Osteoblast (primary cell): ENCODE data around the gene ORC3. TPM values are rescaled to one million over a fixed set of nuclear protein-coding genes. Genes with fewer than 3 reads are reported as not detected.
"Not testable (repeated sequence)": the region's sequence is repeated elsewhere in the genome, so short reads cannot be mapped to it uniquely, and the experiment has no call there.

Experiments
- DNase-seq: peaks from one replicate; pipeline ENCODE4 v3.0.0; 2011; ENCODE audit warnings: low spot score, mixed read lengths; ENCODE audit not compliant: insufficient read length; ENCODE audit errors: missing footprints
- H2AFZ ChIP-seq: 2 replicates; pipeline ENCODE4 v1.6.0; 2011; ENCODE audit warnings: mild to moderate bottlenecking, low read length
- H3K27ac ChIP-seq: 2 replicates; pipeline ENCODE4 v1.5.1; 2011; ENCODE audit warnings: mild to moderate bottlenecking, low read depth, low read length, moderate library complexity
- H3K27me3 ChIP-seq: 2 replicates; pipeline ENCODE4 v1.6.0; 2012; ENCODE audit warnings: mild to moderate bottlenecking, control low read depth, inconsistent platforms, low read length, moderate library complexity; ENCODE audit not compliant: insufficient read depth
- H3K36me3 ChIP-seq: 2 replicates; pipeline ENCODE4 v1.5.1; 2011; ENCODE audit warnings: mild to moderate bottlenecking, low read length, control low read depth, moderate library complexity; ENCODE audit not compliant: insufficient read depth
- H3K4me1 ChIP-seq: 2 replicates; pipeline ENCODE4 v1.5.1; 2011; ENCODE audit warnings: mild to moderate bottlenecking, low read length, control low read depth, moderate library complexity; ENCODE audit not compliant: insufficient read depth
- H3K4me2 ChIP-seq: 2 replicates; pipeline ENCODE4 v1.6.0; 2011; ENCODE audit warnings: mild to moderate bottlenecking, low read length; ENCODE audit not compliant: insufficient read depth
- H3K4me3 ChIP-seq: fragments of 200-600 bp; sonication (generic); 3 replicates; pipeline ENCODE4 v1.5.1; 2012; ENCODE audit warnings: mild to moderate bottlenecking, low read length, inconsistent platforms; ENCODE audit not compliant: insufficient read depth
- H3K79me2 ChIP-seq: 2 replicates; pipeline ENCODE4 v1.6.0; 2012; ENCODE audit warnings: mild to moderate bottlenecking, low read length, control low read depth, inconsistent platforms; ENCODE audit not compliant: insufficient read depth
- H3K9me3 ChIP-seq: 2 replicates; pipeline ENCODE4 v1.5.1; 2011; ENCODE audit warnings: low read depth, low read length, control low read depth
- H4K20me1 ChIP-seq: 2 replicates; pipeline ENCODE4 v1.6.0; 2012; ENCODE audit warnings: mild to moderate bottlenecking, low read length, control low read depth; ENCODE audit not compliant: insufficient read depth
- total RNA-seq: library from RNA; depleted of rRNA; stranded (reverse); fragments of >200 nt; gene quantifications from 2 replicates; pipeline ENCODE4 v1.2.3, GENCODE V29; 2012
- TF ChIP-seq, protein P1 (sequence below): IDR thresholded peaks from 2 replicates; pipeline ENCODE4 v1.5.1; 2011; ENCODE audit warnings: mild to moderate bottlenecking, low read depth, low read length, moderate library complexity; ENCODE audit errors: extremely low read depth

Gene ORC3
- total RNA-seq, 1 donor, result 26.1 TPM

DNA sequence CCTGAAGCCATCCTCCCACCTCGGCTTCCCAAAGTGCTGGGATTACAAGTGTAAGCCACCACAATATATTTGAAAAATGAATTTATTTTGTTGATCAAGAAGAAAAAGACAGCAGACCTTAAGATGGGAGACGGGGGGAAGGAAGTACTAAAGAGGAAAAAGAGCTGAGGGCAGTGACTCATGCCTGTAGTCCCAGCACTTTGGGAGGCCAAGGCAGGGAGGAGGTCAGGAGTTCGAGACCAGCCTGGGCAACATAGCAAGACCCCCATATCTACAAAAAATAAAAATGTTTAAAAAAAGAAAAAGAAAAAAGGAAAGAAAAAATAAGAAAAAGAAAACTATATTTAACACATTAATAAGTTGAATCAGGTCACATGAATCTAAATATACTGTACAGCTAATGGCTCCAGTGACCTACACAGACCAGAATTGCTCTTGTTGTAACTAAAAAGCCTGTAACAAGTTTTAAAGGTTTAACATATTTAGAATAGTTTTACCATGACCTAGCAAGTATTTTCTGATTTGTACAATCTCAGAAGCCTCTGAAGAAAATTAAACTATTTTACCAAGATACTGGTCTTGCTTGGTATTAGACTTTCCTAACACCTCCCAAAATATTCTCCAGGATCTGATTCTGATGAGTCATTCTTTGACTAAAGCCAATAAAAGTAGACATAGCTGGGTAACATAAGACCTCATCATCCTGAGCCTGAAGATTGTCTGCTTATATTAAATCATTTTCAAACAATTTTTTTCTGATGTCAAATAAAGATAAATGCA, 116.4 kb downstream of the ORC3 start:
- peak overlapping the region; percentile 58 for H3K4me2 ChIP-seq
- no peaks in the 10 kb centered on the region for H3K36me3 ChIP-seq
- H3K9me3 ChIP-seq, result no peaks in the 10 kb centered on the region
- H4K20me1 ChIP-seq, result no peaks in the 10 kb centered on the region
- no peaks in the 10 kb centered on the region for H3K27me3 ChIP-seq
- H3K27ac ChIP-seq, result peak overlapping the region; percentile 65
- TF ChIP-seq, protein P1, sequence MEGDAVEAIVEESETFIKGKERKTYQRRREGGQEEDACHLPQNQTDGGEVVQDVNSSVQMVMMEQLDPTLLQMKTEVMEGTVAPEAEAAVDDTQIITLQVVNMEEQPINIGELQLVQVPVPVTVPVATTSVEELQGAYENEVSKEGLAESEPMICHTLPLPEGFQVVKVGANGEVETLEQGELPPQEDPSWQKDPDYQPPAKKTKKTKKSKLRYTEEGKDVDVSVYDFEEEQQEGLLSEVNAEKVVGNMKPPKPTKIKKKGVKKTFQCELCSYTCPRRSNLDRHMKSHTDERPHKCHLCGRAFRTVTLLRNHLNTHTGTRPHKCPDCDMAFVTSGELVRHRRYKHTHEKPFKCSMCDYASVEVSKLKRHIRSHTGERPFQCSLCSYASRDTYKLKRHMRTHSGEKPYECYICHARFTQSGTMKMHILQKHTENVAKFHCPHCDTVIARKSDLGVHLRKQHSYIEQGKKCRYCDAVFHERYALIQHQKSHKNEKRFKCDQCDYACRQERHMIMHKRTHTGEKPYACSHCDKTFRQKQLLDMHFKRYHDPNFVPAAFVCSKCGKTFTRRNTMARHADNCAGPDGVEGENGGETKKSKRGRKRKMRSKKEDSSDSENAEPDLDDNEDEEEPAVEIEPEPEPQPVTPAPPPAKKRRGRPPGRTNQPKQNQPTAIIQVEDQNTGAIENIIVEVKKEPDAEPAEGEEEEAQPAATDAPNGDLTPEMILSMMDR, result no peak
- H3K4me1 ChIP-seq, result peaks cover 21% of the 10 kb centered on the region
- no peak for DNase-seq
- peak overlapping the region; percentile 51 for H2AFZ ChIP-seq
- no peak overlapping the region for H3K4me3 ChIP-seq
- peaks cover 7% of the 10 kb centered on the region for H3K79me2 ChIP-seq

DNA sequence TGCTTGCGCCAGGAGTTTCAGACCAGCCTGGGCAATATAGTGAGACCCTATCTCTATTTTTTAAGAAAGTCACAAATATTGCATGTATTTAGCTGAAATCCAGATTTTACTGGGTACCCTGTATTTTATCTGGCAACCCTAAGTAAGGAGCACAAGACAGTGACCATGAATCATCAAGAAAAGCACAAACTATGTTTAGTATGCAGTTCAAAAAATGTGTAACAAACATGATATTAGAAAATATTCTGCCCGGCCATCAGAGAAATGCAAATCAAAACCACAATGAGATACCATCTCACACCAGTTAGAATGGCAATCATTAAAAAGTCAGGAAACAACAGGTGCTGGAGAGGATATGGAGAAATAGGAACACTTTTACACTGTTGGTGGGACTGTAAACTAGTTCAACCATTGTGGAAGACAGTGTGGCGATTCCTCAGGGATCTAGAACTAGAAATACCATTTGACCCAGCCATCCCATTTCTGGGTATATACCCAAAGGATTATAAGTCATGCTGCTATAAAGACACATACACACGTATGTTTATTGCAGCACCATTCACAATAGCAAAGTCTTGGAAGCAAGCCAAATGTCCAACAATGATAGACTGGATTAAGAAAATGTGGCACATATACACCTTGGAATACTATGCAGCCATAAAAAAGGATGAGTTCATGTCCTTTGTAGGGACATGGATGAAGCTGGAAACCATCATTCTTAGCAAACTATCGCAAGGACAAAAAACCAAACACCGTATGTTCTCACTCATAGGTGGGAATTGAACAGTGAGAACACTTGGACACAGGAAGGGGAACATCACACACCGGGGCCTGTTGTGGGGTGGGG, 118.9 kb downstream of the ORC3 start:
- not testable (repeated sequence) for H3K27me3 ChIP-seq, DNase-seq, H3K79me2 ChIP-seq, H2AFZ ChIP-seq, H4K20me1 ChIP-seq, H3K4me2 ChIP-seq, H3K9me3 ChIP-seq, H3K36me3 ChIP-seq, H3K4me3 ChIP-seq
- Histone ChIP-seq H3K4me1 (peaks cover 21% of the 10 kb centered on the region), H3K27ac (peak overlapping the region; percentile 37)

DNA sequence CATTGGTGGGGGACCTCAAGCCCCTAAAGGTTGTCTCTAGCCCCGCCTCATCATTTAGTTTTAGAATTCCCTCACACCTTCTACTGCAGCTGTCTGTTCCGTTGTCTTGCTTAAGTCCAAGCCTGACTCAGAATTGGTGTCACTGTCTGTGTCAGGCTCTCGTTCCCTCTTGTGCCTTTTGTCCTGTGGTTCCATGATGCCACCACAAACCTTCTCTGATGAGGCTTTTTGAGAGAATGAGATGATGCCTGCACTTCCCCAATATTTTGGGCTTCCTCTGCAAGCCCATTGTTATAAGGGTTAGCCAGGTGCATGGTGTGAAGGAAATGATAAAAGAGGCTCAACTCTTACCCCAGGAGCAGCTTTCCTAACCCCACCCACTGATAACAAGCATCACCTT, 120.2 kb downstream of the ORC3 start:
- no peaks in the 10 kb centered on the region for H4K20me1 ChIP-seq
- no peaks in the 10 kb centered on the region for H3K9me3 ChIP-seq
- no peak overlapping the region for H3K4me3 ChIP-seq
- H3K36me3 ChIP-seq, result no peaks in the 10 kb centered on the region
- no peak for DNase-seq
- H2AFZ ChIP-seq, result no peak overlapping the region
- no peaks in the 10 kb centered on the region for H3K27me3 ChIP-seq
- TF ChIP-seq, protein P1, result no peak
- H3K79me2 ChIP-seq, result no peaks in the 10 kb centered on the region
- H3K4me2 ChIP-seq, result no peak overlapping the region
- H3K4me1 ChIP-seq, result peaks cover 26% of the 10 kb centered on the region
- H3K27ac ChIP-seq, result no peak overlapping the region

DNA sequence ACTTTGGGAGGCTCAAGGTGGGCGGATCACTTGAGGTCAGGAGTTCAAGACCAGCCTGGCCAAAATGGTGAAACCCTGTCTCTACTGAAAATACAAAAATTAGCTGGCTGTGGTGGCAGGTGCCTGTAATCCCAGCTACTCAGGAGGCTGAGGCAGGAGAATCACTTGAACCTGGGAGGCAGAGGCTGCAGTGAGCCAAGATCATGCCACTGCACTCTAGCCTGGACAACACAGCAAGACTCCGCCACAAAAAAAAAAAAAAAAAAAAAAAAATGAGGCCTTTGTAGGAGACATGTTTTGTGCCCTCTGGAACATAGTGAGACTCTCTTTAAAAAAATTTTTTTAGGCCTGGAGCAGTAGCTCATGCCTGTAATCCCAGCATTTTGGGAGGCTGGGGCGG, 122.8 kb downstream of the ORC3 start:
- H3K4me2 ChIP-seq, H3K79me2 ChIP-seq, H3K27me3 ChIP-seq, H3K36me3 ChIP-seq, H3K27ac ChIP-seq, H3K4me3 ChIP-seq, H2AFZ ChIP-seq, H4K20me1 ChIP-seq, H3K9me3 ChIP-seq, DNase-seq: not testable (repeated sequence)
- H3K4me1 ChIP-seq, result peaks cover 15% of the 10 kb centered on the region
